Endothelial cell of umbilical vein (primary cell): ENCODE measurements around the gene ATG5. TPM values are rescaled to one million over a fixed set of nuclear protein-coding genes. Genes with fewer than 3 reads are reported as not detected.
A peak's percentile ranks its signal among the peaks of the same experiment; 100 is the strongest.

Experiments used
- BruUV-seq: library from RNA; stranded (reverse); fragments of 400-500 nt; replicated peaks from 2 replicates; lab custom pipeline; 2021; lab: Mats Ljungman, UMichigan
- CTCF ChIA-PET: fragments of 300-600, 350-600 bp; sonication (Branson Sonifier 250); formaldehyde crosslinking; loops from one replicate; lab custom pipeline; 2021; ENCODE audit warnings: antibody characterized with exemption, inconsistent platforms; lab: Charles Lee
- POLR2A ChIA-PET: fragments of 300-600, 350-600 bp; sonication (Branson Sonifier 250); formaldehyde crosslinking; loops from one replicate; lab custom pipeline; 2021; ENCODE audit warnings: antibody characterized with exemption, inconsistent platforms; lab: Charles Lee
- DNase-seq: peaks from one replicate; pipeline ENCODE4 v3.0.0-alpha.2; 2011; ENCODE audit warnings: low read depth, low spot score
- FAIRE-seq: peaks from 2 replicates; lab custom pipeline; 2011; peaks lifted over from hg19 to GRCh38; lab: Jason Lieb, UNC
- H2AFZ ChIP-seq: 2 replicates; pipeline ENCODE4 v1.6.0; 2012; ENCODE audit warnings: low read depth, low read length, control low read depth, inconsistent platforms
- H3K27ac ChIP-seq: 2 replicates; pipeline ENCODE4 v1.5.1; 2011; ENCODE audit warnings: low read depth, mild to moderate bottlenecking, control low read depth, low read length, moderate library complexity; ENCODE audit not compliant: insufficient read depth
- H3K27me3 ChIP-seq, 2 experiments: 2 replicates each; pipeline versions ENCODE4 v1.6.0 to v1.6.1; 2011; ENCODE audit warnings: low read length in 2 of 2, mixed read lengths in 1 of 2; ENCODE audit not compliant: control insufficient read depth in 2 of 2, insufficient read depth in 2 of 2
- H3K36me3 ChIP-seq, 2 experiments: 2 replicates in 1 of 2; 3 replicates in 1 of 2; pipeline ENCODE4 v1.5.1; 2011; ENCODE audit warnings: low read length in 2 of 2, mild to moderate bottlenecking in 1 of 2, moderate library complexity in 1 of 2; ENCODE audit not compliant: control insufficient read depth in 2 of 2, insufficient read depth in 2 of 2; ENCODE audit errors: extremely low read depth in 1 of 2
- H3K4me1 ChIP-seq: 3 replicates; pipeline ENCODE4 v1.5.1; 2011; ENCODE audit warnings: mild to moderate bottlenecking, low read length; ENCODE audit not compliant: control insufficient read depth, insufficient read depth; ENCODE audit errors: extremely low read depth
- H3K4me2 ChIP-seq: 2 replicates; pipeline ENCODE4 v1.6.1; 2011; ENCODE audit warnings: low read length, control low read depth, mixed read lengths; ENCODE audit not compliant: insufficient read depth
- H3K4me3 ChIP-seq, 3 experiments: fragments of 200-600 bp in 1 of 3; sonication (generic), shearing (Covaris generic) in 1 of 3; replicated peaks in 1 of 3; 2 replicates each; pipeline ENCODE4 v1.5.1; 2011 to 2016; ENCODE audit warnings: control low read depth in 3 of 3, low read length in 3 of 3, mild to moderate bottlenecking in 2 of 3, inconsistent platforms in 1 of 3, low read depth in 1 of 3, moderate library complexity in 1 of 3; ENCODE audit not compliant: insufficient read depth in 1 of 3
- H3K79me2 ChIP-seq: 2 replicates; pipeline ENCODE4 v1.6.0; 2012; ENCODE audit warnings: low read length, inconsistent platforms; ENCODE audit not compliant: control insufficient read depth, insufficient read depth
- H3K9ac ChIP-seq: replicated peaks from 2 replicates; pipeline ENCODE3; 2011; ENCODE audit warnings: low read length, control low read depth; ENCODE audit not compliant: insufficient read depth; ENCODE audit errors: extremely low read depth
- H3K9me1 ChIP-seq: replicated peaks from 3 replicates; pipeline ENCODE4 v1.6.0; 2011; ENCODE audit warnings: mild to moderate bottlenecking, low read length; ENCODE audit not compliant: control insufficient read depth, insufficient read depth; ENCODE audit errors: extremely low read depth
- H3K9me3 ChIP-seq: replicated peaks from 2 replicates; pipeline ENCODE4 v1.5.1; 2012; ENCODE audit warnings: low read length, inconsistent platforms; ENCODE audit not compliant: control insufficient read depth, insufficient read depth
- H4K20me1 ChIP-seq: replicated peaks from 2 replicates; pipeline ENCODE3; 2011; ENCODE audit warnings: mild to moderate bottlenecking, low read length; ENCODE audit not compliant: control insufficient read depth, insufficient read depth; ENCODE audit errors: extremely low read depth
- CTCF ChIP-seq, 2 donors: IDR thresholded peaks; 1 replicate in 1 of 2; 2 replicates in 1 of 2; pipeline ENCODE4 v1.5.1; 2011; ENCODE audit warnings: low read length in 2 of 2, mild to moderate bottlenecking in 2 of 2, moderate library complexity in 2 of 2, control low read depth in 1 of 2, inconsistent platforms in 1 of 2, low read depth in 1 of 2; ENCODE audit not compliant: insufficient read depth in 1 of 2; ENCODE audit errors: extremely low read depth in 1 of 2
- EZH2 ChIP-seq: IDR thresholded peaks from 2 replicates; pipeline ENCODE4 v1.6.1; 2012; ENCODE audit warnings: borderline replicate concordance, low read depth, mild to moderate bottlenecking, moderate library complexity, low read length, inconsistent platforms; ENCODE audit not compliant: severe bottlenecking
- FOS ChIP-seq: IDR thresholded peaks from 2 replicates; pipeline ENCODE4 v1.6.1; 2011; ENCODE audit warnings: mild to moderate bottlenecking, low read length, moderate library complexity, borderline replicate concordance; ENCODE audit not compliant: insufficient read depth
- GATA2 ChIP-seq: IDR thresholded peaks from 2 replicates; pipeline ENCODE4 v1.7.0; 2011; ENCODE audit warnings: low read depth, mild to moderate bottlenecking, moderate library complexity, mixed read lengths, low read length; ENCODE audit not compliant: insufficient read length, insufficient read depth
- JUN ChIP-seq: IDR thresholded peaks from 2 replicates; pipeline ENCODE4 v1.6.1; 2011; ENCODE audit warnings: borderline replicate concordance, low read depth; ENCODE audit not compliant: insufficient read length, insufficient read depth
- MYC ChIP-seq: IDR thresholded peaks from one replicate; pipeline ENCODE4 v1.6.1; 2011; ENCODE audit warnings: mild to moderate bottlenecking, low read depth, low read length
- POLR2AphosphoS5 ChIP-seq: IDR thresholded peaks from 2 replicates; pipeline ENCODE4 v1.6.1; 2012; ENCODE audit warnings: low read depth, mild to moderate bottlenecking, control low read depth, low read length, moderate library complexity; ENCODE audit not compliant: insufficient read depth
- dilution Hi-C: fragments of 300-500 bp; cut with MboI; formaldehyde crosslinking; loops from one replicate; pipeline ENCODE4 v1.15.0; 2019; ENCODE audit warnings: low sequenced_read_pairs; ENCODE audit not compliant: extremely low pct_ligation_motif_present
- intact Hi-C: fragments of 100-400 bp; cut with micrococcal nuclease; formaldehyde crosslinking; loops from one replicate; pipeline ENCODE4 v1.10.0; 2022
- polyA plus RNA-seq, 4 experiments: library from polyadenylated mRNA; depleted of rRNA in 3 of 4; stranded (reverse) in 3 of 4; unstranded in 1 of 4; fragments of >200 nt; gene quantifications; 2 replicates each; pipeline versions ENCODE4 v1.2.1 to v1.2.3, GENCODE V29; 2011 to 2012; ENCODE audit warnings: missing spikeins in 1 of 4
- total RNA-seq: library from RNA; stranded (reverse); gene quantifications from 2 replicates; pipeline ENCODE4 v1.2.3, GENCODE V29; 2021

Gene ATG5
- total and polyA plus RNA-seq, 2 donors (not counting 3 experiments of a cell fraction or from before 2014, with no cell fraction given), result 14.1 to 32.8 TPM

GRCh38 chr6:106253172-106253571 lies 72.4 kb downstream of the ATG5 start:
- H2AFZ ChIP-seq, result no peak overlapping the region
- intact Hi-C loops (no loop called here), dilution Hi-C loops (no loop called here)
- H3K9me1 ChIP-seq, result no peaks in the 10 kb centered on the region
- CTCF ChIA-PET, result no interaction called here
- DNase-seq (peak; percentile 27), FAIRE-seq (peak; percentile 43)
- no peak overlapping the region for H3K9ac ChIP-seq
- peaks cover 15% of the 10 kb centered on the region for H3K79me2 ChIP-seq
- no peaks in the 10 kb centered on the region for H3K36me3 ChIP-seq
- POLR2A ChIA-PET, result no interaction called here
- no peaks in the 10 kb centered on the region for H3K9me3 ChIP-seq
- H3K4me1 ChIP-seq, result peaks cover 4% of the 10 kb centered on the region
- H3K27me3 ChIP-seq, result no peaks in the 10 kb centered on the region
- no TSS peak for BruUV-seq
- no peak overlapping the region for H3K27ac ChIP-seq
- no peak overlapping the region for H3K4me3 ChIP-seq
- no peak for TF ChIP-seq MYC
- no peak for TF ChIP-seq JUN
- TF ChIP-seq CTCF (IDR thresholded peaks at IDR 0.05; ENCODE audit: extremely low read depth in 1 of 2, insufficient read depth in 1 of 2, low read depth in 1 of 2, low read length in 2 of 2), result no peak
- no peak for TF ChIP-seq POLR2AphosphoS5
- no peak for TF ChIP-seq EZH2
- no peak overlapping the region for H3K4me2 ChIP-seq
- no peaks in the 10 kb centered on the region for H4K20me1 ChIP-seq

GRCh38 chr6:106252687-106253086 lies 72.9 kb downstream of the ATG5 start:
- Histone ChIP-seq H3K36me3 (no peaks in the 10 kb centered on the region), H3K9me3 (no peaks in the 10 kb centered on the region), H2AFZ (no peak overlapping the region), H3K9me1 (no peaks in the 10 kb centered on the region), H3K4me3 (no peak overlapping the region), H3K4me2 (no peak overlapping the region), H3K4me1 (peaks cover 4% of the 10 kb centered on the region), H3K27me3 (no peaks in the 10 kb centered on the region), H3K27ac (no peak overlapping the region), H3K79me2 (peaks cover 13% of the 10 kb centered on the region), H3K9ac (no peak overlapping the region), H4K20me1 (no peaks in the 10 kb centered on the region)
- BruUV-seq, result no TSS peak
- no peak for FAIRE-seq
- ChIA-PET CTCF (interaction anchor here (0.7 to 0.8 kb wide), 2 partner anchors 40 to 57 kb away, joined by 3 read pairs; no protein-coding TSS in a partner anchor), POLR2A (no interaction called here)
- TF ChIP-seq MYC (no peak), CTCF (IDR thresholded peaks at IDR 0.05; ENCODE audit: extremely low read depth in 1 of 2, insufficient read depth in 1 of 2, low read depth in 1 of 2, low read length in 2 of 2) (no peak), FOS (no peak), GATA2 (no peak), POLR2AphosphoS5 (no peak)
- intact Hi-C loops, result no loop called here
- dilution Hi-C loops, result no loop called here
- DNase-seq, result no peak
